B cell (primary cell): ENCODE measurements around the gene THUMPD2. TPM values are rescaled to one million over a fixed set of nuclear protein-coding genes. Genes with fewer than 3 reads are reported as not detected.

Source experiments
- ATAC-seq: fragments of 200-7000 bp; cut with Tn5 transposase; one replicate; pipeline ENCODE4 v1.10.0; 2021; ENCODE audit warnings: low read depth, mild to moderate bottlenecking, moderate number of reproducible peaks, moderate library complexity
- CTCF ChIA-PET: fragments of 350-600 bp; sonication (Branson Sonifier 250); formaldehyde crosslinking; loops from one replicate; lab custom pipeline; 2021; ENCODE audit warnings: antibody characterized with exemption, inconsistent platforms; lab: Charles Lee
- POLR2A ChIA-PET: fragments of 350-600 bp; sonication (Branson Sonifier 250); formaldehyde crosslinking; loops from one replicate; lab custom pipeline; 2021; ENCODE audit warnings: antibody characterized with exemption; lab: Charles Lee
- DNase-seq: peaks from one replicate; pipeline ENCODE4 v3.0.0; 2013
- H2AFZ ChIP-seq: 2 replicates; pipeline ENCODE4 v1.6.1; 2012; ENCODE audit warnings: mild to moderate bottlenecking, low read depth, low read length; ENCODE audit not compliant: insufficient read depth, poor library complexity, severe bottlenecking
- H3K27ac ChIP-seq, 2 donors: 1 replicate in 1 of 2; 2 replicates in 1 of 2; pipeline ENCODE4 v1.5.1; 2012 to 2013; ENCODE audit warnings: low read length in 2 of 2, mild to moderate bottlenecking in 2 of 2, moderate library complexity in 1 of 2
- H3K27me3 ChIP-seq, 4 experiments: fragments of 200-600 bp in 1 of 4; sonication (generic) in 1 of 4; replicated peaks in 1 of 4; 1 replicate in 2 of 4; 2 replicates in 2 of 4; pipeline versions ENCODE4 v1.6.1 to v1.7.0; 2013 to 2016; ENCODE audit warnings: low read length in 3 of 4, mild to moderate bottlenecking in 2 of 4, mixed read lengths in 1 of 4, moderate library complexity in 1 of 4; ENCODE audit not compliant: insufficient read depth in 4 of 4, control insufficient read depth in 3 of 4; ENCODE audit errors: control extremely low read depth in 1 of 4
- H3K36me3 ChIP-seq, 2 experiments: replicated peaks in 1 of 2; 1 replicate in 1 of 2; 2 replicates in 1 of 2; pipeline versions ENCODE4 v1.6.1 to v1.7.1; 2013; ENCODE audit warnings: low read length in 1 of 2; ENCODE audit not compliant: insufficient read depth in 2 of 2, control insufficient read depth in 1 of 2; ENCODE audit errors: control extremely low read depth in 1 of 2, extremely low read depth in 1 of 2
- H3K4me1 ChIP-seq, 2 donors: fragments of 200-600 bp in 1 of 2; sonication (generic) in 1 of 2; 1 replicate in 1 of 2; 2 replicates in 1 of 2; pipeline versions ENCODE4 v1.5.1 to v1.6.1; 2013 to 2017; ENCODE audit warnings: low read length in 2 of 2; ENCODE audit not compliant: control insufficient read depth in 2 of 2, insufficient read depth in 2 of 2
- H3K4me2 ChIP-seq: replicated peaks from 2 replicates; pipeline ENCODE3; 2012; ENCODE audit warnings: mild to moderate bottlenecking, low read depth, low read length; ENCODE audit not compliant: poor library complexity, severe bottlenecking
- H3K4me3 ChIP-seq, 5 experiments: fragments of 200-600 bp in 1 of 5; sonication (generic) in 1 of 5; 1 replicate in 3 of 5; 2 replicates in 2 of 5; pipeline versions ENCODE4 v1.5.1 to v1.7.0; 2011 to 2016; ENCODE audit warnings: low read length in 4 of 5, mild to moderate bottlenecking in 4 of 5, low read depth in 2 of 5, control low read depth in 1 of 5, moderate library complexity in 1 of 5; ENCODE audit not compliant: insufficient read depth in 1 of 5; ENCODE audit errors: control extremely low read depth in 1 of 5, extremely low read depth in 1 of 5
- H3K79me2 ChIP-seq: fragments of 200-600 bp; sonication (generic); one replicate; pipeline ENCODE4 v1.6.0; 2016; ENCODE audit warnings: low read length; ENCODE audit not compliant: control insufficient read depth, insufficient read depth
- H3K9ac ChIP-seq: fragments of 200-600 bp; sonication (generic); 2 replicates; pipeline ENCODE4 v1.6.1; 2017; ENCODE audit warnings: mild to moderate bottlenecking, low read length, moderate library complexity
- H3K9me3 ChIP-seq, 3 donors: one replicate each; pipeline versions ENCODE4 v1.6.1 to v1.7.1; 2013; ENCODE audit warnings: low read length in 2 of 3; ENCODE audit not compliant: control insufficient read depth in 2 of 3, insufficient read depth in 1 of 3; ENCODE audit errors: control extremely low read depth in 1 of 3
- H4K20me1 ChIP-seq: 2 replicates; pipeline ENCODE4 v1.6.0; 2012; ENCODE audit warnings: mild to moderate bottlenecking, low read length; ENCODE audit not compliant: insufficient read depth, control insufficient read depth, poor library complexity, severe bottlenecking
- H3K27ac Mint-ChIP-seq: one replicate; pipeline ENCODE4 v1.8.0; 2021; ENCODE audit warnings: mixed read lengths
- H3K27me3 Mint-ChIP-seq: one replicate; pipeline ENCODE4 v1.8.0; 2021; ENCODE audit warnings: mixed read lengths
- H3K4me1 Mint-ChIP-seq: one replicate; pipeline ENCODE4 v1.8.0; 2021; ENCODE audit warnings: mixed read lengths
- H3K4me3 Mint-ChIP-seq: one replicate; pipeline ENCODE4 v1.8.0; 2021; ENCODE audit warnings: mixed read lengths
- H3K9me3 Mint-ChIP-seq: one replicate; pipeline ENCODE4 v1.8.0; 2022; ENCODE audit warnings: mixed read lengths; ENCODE audit not compliant: insufficient read depth
- CTCF ChIP-seq: fragments of 200-600 bp; IDR thresholded peaks from one replicate; pipeline ENCODE4 v1.8.0; 2022; ENCODE audit warnings: antibody characterized with exemption, mild to moderate bottlenecking
- EZH2 ChIP-seq: IDR thresholded peaks from 2 replicates; pipeline ENCODE4 v1.6.1; 2012; ENCODE audit warnings: borderline replicate concordance, low read depth, mild to moderate bottlenecking, moderate library complexity, low read length; ENCODE audit not compliant: insufficient read depth, poor library complexity, severe bottlenecking
- WGBS: methylation state at CpG from one replicate; pipeline ENCODE4 v1.1.5; 2013; ENCODE audit warnings: missing lambda C conversion rate; ENCODE audit not compliant: insufficient coverage; 5-methylcytosine and 5-hydroxymethylcytosine counted together
- intact Hi-C: fragments of 100-400 bp; cut with micrococcal nuclease; formaldehyde crosslinking; loops from one replicate; pipeline ENCODE4 v1.10.0; 2022
- polyA plus RNA-seq: library from polyadenylated mRNA; depleted of rRNA; stranded (reverse); fragments of >200 nt; gene quantifications from 2 replicates; pipeline ENCODE4 v1.2.3, GENCODE V29; 2012
- total RNA-seq, 2 donors: library from RNA; stranded (reverse); fragments of 120-200 nt in 1 of 2; gene quantifications; 1 replicate in 1 of 2; 2 replicates in 1 of 2; pipeline versions ENCODE4 v1.2.3 to v1.2.4, GENCODE V29; 2013 to 2022

Gene THUMPD2
- total and polyA plus RNA-seq, 2 donors (not counting 1 experiment from before 2014, with no cell fraction given), result 11.0 to 14.8 TPM

DNA sequence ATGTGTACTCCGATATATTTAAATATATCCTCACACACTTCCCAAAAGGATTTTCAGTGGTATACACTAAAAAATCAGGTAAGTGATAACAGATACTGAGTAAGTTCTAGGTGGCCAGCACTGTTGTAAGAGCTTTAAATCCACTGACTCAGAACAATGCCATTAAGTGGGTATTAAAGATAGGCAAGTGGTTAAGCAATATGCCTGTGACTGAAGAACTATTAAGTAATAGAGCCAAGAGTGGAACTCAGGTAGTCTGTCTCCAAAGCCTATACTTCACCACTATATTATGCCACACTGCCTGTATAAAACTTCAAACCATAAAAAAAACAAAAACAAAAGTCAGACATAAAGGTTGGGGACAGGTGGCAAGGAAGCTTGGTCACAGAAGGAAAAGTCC lies 37.2 kb downstream of the THUMPD2 start:
- intact Hi-C loops, result no loop called here
- Histone ChIP-seq H4K20me1 (no peaks in the 10 kb centered on the region), H3K36me3 (peaks cover 6 to 46% of the 10 kb centered on the region in 2 experiments), H3K79me2 (no peaks in the 10 kb centered on the region), H3K9me3 (no peaks in the 10 kb centered on the region), H2AFZ (no peak overlapping the region), H3K4me3 (no peak overlapping the region), H3K27me3 (no peaks in the 10 kb centered on the region), H3K27ac (no peak overlapping the region), H3K4me1 (no peaks in the 10 kb centered on the region), H3K9ac (no peak overlapping the region), H3K4me2 (no peak overlapping the region)
- POLR2A ChIA-PET, result no interaction called here
- Mint-ChIP-seq H3K4me3 (no peak overlapping the region), H3K4me1 (no peaks in the 10 kb centered on the region), H3K27me3 (no peaks in the 10 kb centered on the region), H3K9me3 (no peaks in the 10 kb centered on the region), H3K27ac (no peak overlapping the region)
- ATAC-seq (no peak), DNase-seq (no peak)
- CTCF ChIA-PET, result interaction anchor here (0.9 to 2.8 kb wide), 4 partner anchors 11 to 365 kb away, joined by 3 to 12 read pairs (median 4); no protein-coding TSS in a partner anchor
- TF ChIP-seq CTCF (no peak), EZH2 (no peak)
- WGBS, result no CpG with 5 or more reads among the region's 1 CpG

GRCh38 chr2:39739386-39739785 lies 39.7 kb downstream of the THUMPD2 start:
- H3K27ac Mint-ChIP-seq, result no peak overlapping the region
- ATAC-seq (no peak), DNase-seq (no peak)
- no peaks in the 10 kb centered on the region for H3K4me1 Mint-ChIP-seq
- H2AFZ ChIP-seq, result no peak overlapping the region
- H3K9ac ChIP-seq, result no peak overlapping the region
- H3K9me3 ChIP-seq, result no peaks in the 10 kb centered on the region
- H3K4me3 Mint-ChIP-seq, result no peak overlapping the region
- intact Hi-C loops, result no loop called here
- WGBS, result 97% methylated on average over 5 of the region's 5 CpGs
- ChIA-PET POLR2A (no interaction called here), CTCF (interaction anchor here (0.7 to 3.0 kb wide), 3 partner anchors 9 to 1158 kb away, joined by 3 to 10 read pairs (median 4); no protein-coding TSS in a partner anchor)
- H3K27ac ChIP-seq, result no peak overlapping the region
- H3K36me3 ChIP-seq, result peaks cover 6 to 58% of the 10 kb centered on the region in 2 experiments
- H4K20me1 ChIP-seq, result no peaks in the 10 kb centered on the region
- H3K9me3 Mint-ChIP-seq, result no peaks in the 10 kb centered on the region
- no peaks in the 10 kb centered on the region for H3K27me3 ChIP-seq
- no peaks in the 10 kb centered on the region for H3K27me3 Mint-ChIP-seq
- no peaks in the 10 kb centered on the region for H3K4me1 ChIP-seq
- no peak overlapping the region for H3K4me2 ChIP-seq
- H3K79me2 ChIP-seq, result no peaks in the 10 kb centered on the region
- TF ChIP-seq EZH2, result no peak
- no peak for TF ChIP-seq CTCF
- H3K4me3 ChIP-seq, result no peak overlapping the region
